GM19239 (cell line): ENCODE results near the gene CLK4.

Source experiments
- DNase-seq: peaks from one replicate; pipeline ENCODE4 v3.0.0; 2011; ENCODE audit warnings: low spot score; ENCODE audit not compliant: insufficient read length
- FAIRE-seq: peaks from 2 replicates; lab custom pipeline; 2011; peaks lifted over from hg19 to GRCh38; lab: Jason Lieb, UNC

Gene CLK4

DNA sequence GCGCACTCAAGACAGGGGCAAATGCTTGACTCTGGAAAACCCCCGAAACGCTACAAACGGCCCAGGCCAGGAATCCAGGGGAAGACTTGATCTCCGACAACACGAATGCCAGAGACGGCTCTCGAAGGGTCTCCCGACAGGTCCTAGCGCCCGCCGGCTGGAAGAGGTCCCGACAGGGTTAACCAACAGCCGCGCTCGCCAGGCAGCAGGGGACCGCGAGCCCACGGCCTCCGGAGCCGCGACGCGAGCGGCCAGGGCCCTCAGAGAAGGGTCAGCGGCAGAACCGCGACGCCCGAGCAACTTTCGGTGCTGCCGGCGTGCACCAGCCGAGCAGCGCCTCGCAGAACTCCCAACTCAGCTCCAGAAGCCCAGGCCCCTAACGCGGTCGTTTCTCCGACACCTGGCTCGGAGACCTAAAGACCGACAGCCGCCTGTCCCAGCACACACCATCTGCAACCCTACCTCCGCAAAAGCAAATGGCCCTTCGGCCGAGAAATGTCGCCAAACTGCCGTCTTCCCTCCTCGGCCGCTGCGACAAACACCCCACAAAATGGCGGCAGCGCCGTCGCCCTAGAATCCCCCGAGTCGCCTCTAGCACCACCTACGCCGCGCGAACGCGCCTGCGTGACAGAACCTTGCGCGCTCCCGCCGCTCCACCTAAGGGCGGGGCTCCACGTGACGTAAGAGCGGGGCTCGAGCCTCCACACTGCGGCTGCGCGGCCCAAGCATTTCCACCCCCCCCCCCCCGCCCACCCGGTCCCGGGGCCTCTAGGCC is at the start of gene CLK4:
Gene CLK4 (minus strand): TSS at position 567 of the 775 bp plus-strand sequence. CDS start 3,634 bp downstream, outside the sequence.
- FAIRE-seq = peak; percentile 73
- DNase-seq = peak; percentile 87

DNA sequence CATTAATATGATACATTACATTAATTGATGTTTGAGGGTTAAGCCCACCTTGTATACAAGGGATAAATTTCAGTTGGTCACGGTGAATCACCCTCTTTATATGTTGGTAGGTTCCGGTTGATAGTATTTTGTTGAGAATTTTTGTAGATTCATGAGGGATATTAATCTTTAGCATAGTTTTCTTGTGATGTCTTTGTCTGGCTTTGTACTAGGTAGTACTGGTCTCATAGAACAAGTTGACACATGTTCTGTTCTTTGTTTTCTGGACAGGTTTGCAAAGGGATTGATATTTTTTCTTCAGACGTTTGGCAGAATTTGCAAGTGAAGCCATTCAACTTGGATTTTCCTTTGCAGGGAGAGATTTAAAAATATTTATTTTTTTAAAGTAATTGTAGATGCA is 49.1 kb upstream of the CLK4 start:
- DNase-seq (no peak), FAIRE-seq (no peak)

DNA sequence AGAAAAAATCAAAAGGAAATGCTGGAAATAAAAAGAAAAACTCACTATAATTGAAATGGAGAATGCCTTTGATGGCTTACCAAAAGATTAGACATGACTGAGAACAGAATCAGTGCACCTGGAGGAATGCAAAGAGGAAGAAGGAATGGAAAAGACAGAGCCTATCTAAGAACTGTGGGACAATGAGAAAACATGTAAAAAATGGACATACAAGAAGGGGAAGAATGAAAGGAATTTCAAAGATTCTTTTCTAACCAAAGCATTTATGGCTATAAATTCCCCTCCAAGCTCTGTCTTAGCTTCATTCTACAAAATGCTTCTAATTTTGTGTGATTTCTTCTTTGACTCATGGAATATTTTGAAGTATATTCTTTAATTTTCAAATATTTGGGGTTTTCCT is 47.5 kb upstream of the CLK4 start:
- DNase-seq (no peak), FAIRE-seq (no peak)

DNA sequence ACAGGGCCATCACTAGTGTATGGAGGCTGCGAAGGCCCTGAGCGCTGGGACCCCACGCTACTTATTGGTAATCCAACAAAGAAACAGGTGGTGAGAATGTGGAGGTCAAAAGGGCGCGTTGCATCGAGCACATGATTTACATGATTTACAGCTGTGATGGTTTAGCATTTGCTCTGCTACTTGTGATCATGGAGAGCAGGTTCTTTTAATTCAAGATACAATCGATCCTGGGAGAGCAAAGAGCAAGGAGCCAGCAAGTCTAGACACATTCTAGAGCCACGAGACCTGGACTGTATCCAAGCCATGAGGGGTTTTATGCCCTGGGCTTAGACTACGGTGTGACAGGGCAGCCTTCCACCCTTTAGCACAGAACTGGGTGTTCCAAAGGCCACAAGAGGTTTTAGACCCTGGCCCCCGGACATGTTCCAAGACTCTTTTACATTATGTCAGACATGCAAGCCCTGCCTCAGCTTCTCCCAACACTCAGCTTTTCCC is 47.0 kb upstream of the CLK4 start:
- FAIRE-seq (no peak), DNase-seq (no peak)

DNA sequence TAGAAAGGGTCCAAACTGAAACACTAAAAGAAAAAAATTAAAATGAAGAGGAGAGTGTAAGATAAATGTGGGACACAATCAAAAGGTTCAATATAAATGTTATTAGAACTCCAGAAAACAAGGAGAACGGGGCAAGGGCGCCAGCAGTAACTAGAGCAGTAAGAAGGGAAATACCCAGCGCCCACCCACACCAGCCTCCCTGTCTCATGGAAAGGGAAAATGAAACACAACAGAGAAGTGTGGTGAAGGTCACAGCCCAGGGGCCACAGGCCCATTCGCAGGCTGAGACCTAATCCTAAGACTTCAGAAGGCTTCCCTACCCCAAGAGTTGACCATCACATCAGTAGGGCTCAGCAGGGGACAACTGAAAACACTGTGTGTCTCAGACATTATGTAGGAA is 45.8 kb upstream of the CLK4 start:
- DNase-seq (no peak), FAIRE-seq (no peak)

DNA sequence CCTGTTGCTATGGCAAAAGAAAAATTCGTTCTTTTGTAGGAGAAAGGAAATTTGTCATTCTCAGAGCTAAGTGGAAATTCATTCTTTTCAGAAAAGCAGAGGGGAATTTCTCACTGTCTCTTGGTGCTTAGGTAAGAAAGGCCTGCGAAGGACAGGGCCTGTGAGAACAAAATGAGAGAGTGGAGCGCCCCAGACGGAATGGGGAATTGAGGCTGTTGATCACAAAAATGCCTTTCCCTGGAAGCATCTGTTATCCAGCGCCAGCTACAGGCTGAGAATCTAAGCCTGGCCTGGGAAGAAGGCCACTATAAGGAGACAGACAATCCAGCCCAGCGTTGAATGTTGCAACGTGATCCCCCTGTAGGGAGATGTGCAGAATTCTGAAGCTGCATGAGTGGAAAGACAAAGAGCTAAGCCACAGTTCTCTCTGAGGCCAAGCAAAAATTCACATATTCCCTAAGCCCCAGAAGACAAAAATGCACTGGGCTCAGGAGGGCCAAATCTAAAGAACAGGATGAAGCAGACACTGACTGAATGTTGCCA is 44.8 kb upstream of the CLK4 start:
- DNase-seq (no peak), FAIRE-seq (no peak)

DNA sequence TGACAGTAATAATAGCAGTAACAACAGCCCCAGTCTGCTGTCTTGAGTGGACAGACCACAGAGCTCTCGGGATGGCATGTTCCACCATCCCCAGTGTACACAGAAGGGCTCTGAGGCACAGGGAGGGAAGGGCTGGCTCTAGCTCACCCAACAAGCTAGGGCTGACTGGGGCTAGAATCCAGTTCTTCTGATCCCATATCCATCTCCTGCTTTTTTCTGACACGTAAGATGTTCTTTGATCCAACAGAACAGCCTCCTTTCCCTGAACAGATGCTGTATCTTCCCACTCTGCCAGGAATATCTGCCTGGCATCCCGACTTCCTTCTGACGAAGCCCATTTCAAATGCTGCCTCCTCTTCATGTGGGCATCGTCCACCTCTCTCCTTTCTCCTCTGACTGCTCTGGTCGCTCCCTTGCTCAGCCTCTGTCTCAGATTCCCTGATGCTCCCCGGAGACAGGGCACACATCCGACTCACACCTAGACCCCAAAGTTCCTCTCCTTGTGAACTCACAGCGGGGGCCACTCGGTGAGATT is 43.6 kb upstream of the CLK4 start:
- FAIRE-seq = no peak
- DNase-seq = no peak

DNA sequence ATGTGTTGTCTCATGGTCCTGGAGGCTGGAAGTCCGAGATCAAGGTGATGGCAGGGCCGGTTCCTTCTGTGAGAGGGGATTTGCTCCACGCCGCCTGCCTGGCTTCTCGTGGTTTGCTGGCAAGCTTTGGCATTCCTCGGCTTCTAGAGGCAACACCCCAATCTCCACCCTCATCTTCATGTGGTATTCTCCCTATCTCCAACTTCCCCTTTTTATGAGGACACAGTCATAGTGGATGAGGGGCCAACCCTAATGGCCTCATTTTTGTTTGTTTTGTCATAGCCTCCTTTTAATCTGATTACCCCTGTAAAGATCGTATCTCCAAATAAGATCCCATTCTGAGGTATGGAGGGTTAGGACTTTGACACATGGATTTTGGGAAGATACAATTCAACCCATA is 41.7 kb upstream of the CLK4 start:
- no peak for DNase-seq
- FAIRE-seq = no peak

DNA sequence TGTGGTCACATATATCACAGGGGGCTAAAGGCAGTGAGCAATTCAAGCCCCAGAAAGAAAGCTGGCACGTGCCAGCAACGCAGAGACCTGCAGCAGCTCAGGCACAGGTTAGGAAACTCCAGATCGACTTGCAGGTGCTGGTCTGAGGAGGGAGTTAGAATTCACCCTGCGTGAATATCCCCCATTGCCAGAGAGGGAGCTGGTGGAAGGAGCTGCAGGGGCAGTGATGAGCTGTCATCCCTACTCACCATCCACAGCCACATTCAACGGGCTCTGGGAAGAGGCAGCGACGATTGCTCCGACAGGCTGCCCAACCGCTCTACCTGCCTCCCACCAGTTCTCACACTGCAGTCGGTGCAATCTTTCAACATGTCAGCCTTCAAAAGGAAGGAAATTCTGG is 40.8 kb upstream of the CLK4 start:
- DNase-seq (no peak), FAIRE-seq (no peak)

DNA sequence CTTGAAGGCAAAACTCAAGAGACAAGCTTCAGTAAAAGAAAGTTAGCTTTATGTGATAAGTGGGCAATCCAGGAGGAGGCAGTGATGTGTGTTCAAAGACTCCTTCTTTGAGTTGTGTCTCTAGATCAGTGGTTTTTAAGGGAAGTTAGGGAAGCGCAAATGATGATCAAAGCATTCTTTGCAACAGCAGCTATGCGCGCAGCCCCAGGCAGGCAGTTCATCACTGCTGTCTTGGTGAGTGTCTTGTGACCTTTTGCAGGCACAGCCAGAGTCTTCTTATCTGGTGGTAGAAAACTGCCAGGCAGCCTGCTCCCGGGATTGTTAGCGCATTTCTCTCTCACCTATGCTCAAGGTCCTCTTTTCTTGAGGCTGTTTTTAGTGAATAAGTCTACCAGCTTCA is 40.3 kb upstream of the CLK4 start:
- no peak for FAIRE-seq
- no peak for DNase-seq

DNA sequence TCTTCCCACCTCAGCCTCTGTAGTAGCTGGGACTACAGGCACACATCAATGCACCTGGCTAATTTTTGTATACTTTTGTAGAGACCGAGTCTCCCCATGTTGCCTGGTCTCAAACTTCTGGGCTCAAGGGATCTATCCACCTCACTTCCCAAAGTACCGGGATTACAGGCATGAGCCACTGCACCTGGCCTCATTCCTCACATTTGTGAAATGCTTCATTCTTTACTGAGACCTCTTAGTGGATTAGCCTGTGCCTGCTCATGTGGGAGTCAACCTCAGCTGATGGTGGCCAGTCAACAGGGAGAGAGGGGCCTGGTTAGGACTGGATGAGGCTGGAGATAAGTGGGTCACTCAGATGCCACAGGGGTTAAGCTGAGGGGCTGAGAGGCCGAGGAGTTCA is 37.3 kb upstream of the CLK4 start:
- FAIRE-seq = no peak

DNA sequence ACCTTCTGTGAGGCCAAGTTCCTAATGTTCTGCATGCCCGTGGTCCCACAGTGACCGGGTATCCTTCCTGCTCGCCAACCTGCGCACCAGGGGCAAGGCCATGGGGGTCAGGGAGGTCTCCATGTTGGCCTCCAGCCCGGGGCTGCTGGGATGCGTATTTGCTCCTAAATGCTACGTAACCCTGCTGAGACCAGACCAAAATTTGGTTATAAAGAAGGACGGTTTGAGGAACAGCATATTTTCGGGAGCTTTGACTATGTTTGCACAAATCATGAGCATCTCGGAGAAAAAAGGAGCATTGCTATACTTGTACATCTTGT is 35.7 kb upstream of the CLK4 start:
- DNase-seq (no peak), FAIRE-seq (no peak)

More for the DNA sequence above, 37.3 kb upstream of the CLK4 start:
- no peak for DNase-seq

DNA sequence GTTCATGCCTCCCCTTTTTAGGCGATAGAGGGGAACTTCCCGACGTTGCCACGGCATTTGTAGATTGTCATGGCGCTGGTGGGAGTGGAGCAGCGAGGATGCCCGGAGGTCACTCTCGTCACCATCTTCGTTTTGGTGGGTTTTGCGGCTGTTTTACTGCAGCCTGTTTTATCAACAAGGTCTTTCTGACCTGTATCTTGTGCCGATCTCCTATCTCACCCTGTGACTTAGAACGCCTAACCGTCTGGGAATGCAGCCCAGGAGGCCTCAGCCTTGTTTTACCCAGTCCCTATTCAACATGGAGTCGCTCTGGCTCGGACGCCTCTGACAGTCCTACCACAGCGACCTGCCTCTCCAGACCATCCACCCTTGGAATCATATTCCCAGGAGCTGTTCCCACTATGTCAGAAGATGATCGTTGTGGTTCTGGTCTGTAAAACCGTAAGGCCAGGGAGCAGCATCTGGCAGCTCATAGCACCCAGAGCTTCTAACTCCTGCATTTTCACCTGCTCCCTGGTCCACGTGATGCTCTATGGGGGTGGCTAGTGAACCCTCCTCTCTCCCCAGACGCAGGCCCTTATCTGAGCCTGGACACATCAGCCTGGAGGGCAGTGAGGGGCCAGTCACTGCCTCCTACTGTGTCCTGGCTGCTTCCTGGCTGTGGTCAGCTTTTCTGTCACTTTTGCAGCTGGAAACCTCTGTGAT is 35.1 kb upstream of the CLK4 start:
- DNase-seq (no peak), FAIRE-seq (no peak)

DNA sequence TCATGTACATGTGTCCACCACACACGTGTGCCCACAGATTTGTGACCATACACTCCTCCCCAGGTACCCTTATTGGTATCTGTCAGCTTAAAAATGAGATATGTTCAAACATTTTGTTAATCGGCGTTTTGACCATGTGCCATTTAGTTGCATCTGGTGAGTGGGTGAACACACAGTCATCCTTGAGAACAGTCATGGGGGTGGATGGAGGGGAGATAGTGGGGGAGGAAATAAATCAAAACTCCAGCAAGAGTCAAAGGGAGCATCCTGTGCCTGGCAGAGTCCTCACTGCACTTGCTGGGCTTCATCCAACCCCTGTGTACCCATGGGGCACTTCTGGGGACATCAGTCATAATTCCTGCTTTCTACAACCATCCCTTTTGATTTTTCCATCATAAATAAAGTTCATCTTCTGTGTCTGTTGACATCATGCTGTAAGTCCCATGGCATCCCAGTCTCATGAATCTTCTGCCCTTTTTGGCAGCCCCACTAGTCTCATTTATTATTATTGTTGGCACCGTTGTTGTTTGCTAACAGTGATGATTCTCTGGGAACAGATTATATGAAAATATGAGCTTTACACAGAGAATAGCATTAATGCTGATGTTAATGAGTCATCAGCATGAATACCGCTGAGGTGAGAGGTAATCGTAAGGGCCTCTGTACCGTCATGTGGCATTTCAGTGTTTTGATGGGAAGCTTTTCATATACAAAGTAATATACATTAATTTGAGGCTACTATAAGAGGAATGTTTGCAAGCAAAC is 24.4 kb upstream of the CLK4 start:
- DNase-seq = no peak
- no peak for FAIRE-seq

DNA sequence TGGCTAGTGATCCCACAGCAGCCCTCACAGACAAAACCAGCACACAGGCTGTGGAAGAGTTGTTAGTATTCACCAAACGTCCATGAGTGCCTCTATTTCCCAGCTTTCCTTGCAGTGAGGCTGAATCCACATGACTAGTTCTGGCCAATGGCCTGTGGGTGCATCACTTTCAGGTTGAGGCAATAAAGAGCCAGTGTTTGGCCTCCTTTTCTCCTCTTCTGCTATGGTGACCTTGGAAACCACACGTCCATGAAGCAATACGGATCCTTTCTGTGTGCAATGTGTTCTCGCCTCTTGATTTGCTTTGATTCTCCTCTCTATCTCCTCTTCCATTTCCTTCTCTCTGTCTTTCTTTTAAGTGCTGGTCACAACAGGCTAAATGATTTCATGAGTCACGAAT is 23.4 kb upstream of the CLK4 start:
- FAIRE-seq = no peak
- DNase-seq = no peak

DNA sequence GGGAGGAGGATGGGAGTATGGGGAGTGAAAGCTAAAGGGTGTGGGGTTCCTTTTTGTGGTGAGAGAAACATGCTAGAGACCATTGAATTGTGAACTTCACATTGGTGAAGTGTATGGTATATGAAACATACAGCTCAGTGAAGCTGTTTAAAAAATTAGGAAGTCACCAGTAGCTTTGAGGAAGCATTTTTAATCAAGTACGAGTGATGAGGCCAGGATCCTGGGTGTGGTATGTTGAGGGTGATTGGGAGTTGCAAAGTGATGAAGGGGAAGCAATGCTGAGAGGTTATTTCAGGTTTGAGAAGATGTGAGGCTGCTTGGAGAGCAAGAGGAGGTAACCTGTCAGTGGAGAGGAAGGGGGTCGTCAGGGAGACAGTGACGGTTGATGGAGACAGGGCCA is 22.7 kb upstream of the CLK4 start:
- FAIRE-seq (no peak), DNase-seq (no peak)

DNA sequence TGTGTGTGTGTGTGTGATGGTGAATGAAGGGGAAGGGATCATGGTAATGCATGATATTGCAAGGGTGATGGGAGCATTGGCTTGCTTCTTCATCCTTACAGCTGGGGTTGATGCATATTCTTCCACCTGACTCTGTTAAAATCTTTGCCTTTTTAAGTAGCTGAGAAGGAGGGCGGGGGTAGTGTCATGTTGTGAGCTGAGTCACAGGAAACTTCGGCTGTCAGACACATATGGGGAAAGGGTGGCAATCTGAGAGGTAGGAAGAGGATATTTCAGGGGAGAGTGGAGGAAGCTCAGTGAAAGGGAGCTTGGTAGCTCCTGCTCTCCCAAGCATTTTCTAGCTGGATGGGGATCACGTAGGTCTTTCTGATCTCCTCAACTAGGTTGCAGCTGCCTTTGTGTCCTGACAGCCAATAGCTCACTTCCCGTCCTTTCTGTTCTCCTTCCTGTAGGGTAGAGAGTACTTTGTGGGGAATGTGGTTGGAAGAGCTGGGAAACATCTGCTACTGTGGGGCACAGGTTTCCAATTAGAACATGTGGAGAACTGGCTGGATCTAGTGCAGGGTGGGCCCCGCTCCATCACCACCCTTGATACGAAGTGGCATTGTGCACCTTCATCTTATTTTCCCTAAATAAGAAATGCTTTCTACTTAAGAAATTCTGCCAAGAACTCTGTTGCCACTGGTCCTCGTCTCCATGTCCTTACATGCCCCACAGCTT is 18.1 kb upstream of the CLK4 start:
- DNase-seq (no peak), FAIRE-seq (no peak)

DNA sequence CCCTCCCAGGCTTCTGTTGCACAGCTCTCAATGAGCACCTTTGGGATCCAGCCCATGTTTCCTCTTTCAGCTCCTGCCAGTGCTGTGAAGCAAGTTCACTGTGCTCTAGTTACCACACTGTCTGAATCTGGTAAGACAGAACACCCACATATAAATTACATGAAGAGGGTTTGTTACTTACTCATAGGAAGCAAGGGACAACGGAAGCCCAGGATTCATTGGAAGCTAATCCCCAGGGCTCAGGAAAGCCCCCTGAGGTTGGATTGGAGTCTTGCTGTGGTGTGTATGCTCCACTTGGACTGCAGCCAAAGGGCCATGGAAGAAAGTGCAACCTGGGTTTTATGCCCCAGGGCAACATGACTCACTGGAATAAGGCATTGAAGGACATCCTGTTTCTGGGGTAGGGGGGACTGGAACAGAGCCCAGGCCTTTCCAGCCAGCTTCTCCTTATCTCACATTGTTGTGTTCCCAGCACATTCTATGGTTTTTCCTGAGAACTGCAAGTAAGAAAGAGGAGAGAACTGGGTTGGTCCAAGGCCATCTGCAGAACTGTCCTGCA is 15.6 kb upstream of the CLK4 start:
- no peak for FAIRE-seq

DNA sequence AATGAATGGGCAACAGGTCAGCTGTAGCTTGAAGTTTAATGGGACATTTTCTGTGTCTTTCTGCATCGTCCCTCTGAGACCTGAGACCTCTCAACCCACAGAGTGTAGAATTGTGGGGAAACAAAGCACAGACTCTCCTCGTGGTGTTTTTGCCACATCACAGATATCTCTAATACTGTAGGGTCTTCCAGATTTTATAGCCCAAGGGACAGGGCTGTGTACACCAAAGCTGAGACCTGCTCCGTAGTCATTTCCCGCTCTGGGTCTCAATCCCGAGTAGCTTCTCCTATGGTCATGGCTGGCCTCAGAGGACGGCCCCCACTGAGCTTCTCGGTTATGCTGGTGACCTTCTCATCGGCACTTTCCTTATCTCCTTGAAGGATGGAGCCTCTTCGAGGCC is 14.9 kb upstream of the CLK4 start:
- DNase-seq (no peak), FAIRE-seq (no peak)

More for the DNA sequence above, 15.6 kb upstream of the CLK4 start:
- no peak for DNase-seq
